CD4-positive, alpha-beta T cell (primary cell): Measurements from ENCODE around the gene SVIL. TPM values are rescaled to one million over a fixed set of nuclear protein-coding genes. Genes with fewer than 3 reads are reported as not detected.
A peak's percentile ranks its signal among the peaks of the same experiment; 100 is the strongest.

Experiments used
- ATAC-seq: fragments of 200-7000 bp; cut with Tn5 transposase; one replicate; pipeline ENCODE4 v1.10.0; 2022; ENCODE audit warnings: mild to moderate bottlenecking; ENCODE audit not compliant: poor library complexity
- CTCF ChIA-PET: fragments of 350-600 bp; sonication (Branson Sonifier 250); formaldehyde crosslinking; loops from one replicate; lab custom pipeline; 2021; ENCODE audit warnings: antibody characterized with exemption, inconsistent platforms; lab: Charles Lee
- POLR2A ChIA-PET: fragments of 350-600 bp; sonication (Branson Sonifier 250); formaldehyde crosslinking; loops from one replicate; lab custom pipeline; 2021; ENCODE audit warnings: antibody characterized with exemption, inconsistent platforms; lab: Charles Lee
- DNase-seq, 14 experiments: peaks; one replicate each; pipeline ENCODE4 v3.0.0-alpha.2; 2013 to 2020; ENCODE audit warnings: mixed read lengths in 2 of 14
- H3K27ac ChIP-seq, 2 donors: one replicate each; pipeline versions ENCODE4 v1.5.1 to v1.7.0; 2013; ENCODE audit warnings: low read length in 2 of 2, low read depth in 1 of 2, mild to moderate bottlenecking in 1 of 2
- H3K27me3 ChIP-seq, 2 experiments: 1 replicate in 1 of 2; 2 replicates in 1 of 2; pipeline versions ENCODE4 v1.6.1 to v1.7.0; 2013; ENCODE audit warnings: low read length in 2 of 2, control low read depth in 1 of 2, mild to moderate bottlenecking in 1 of 2, moderate library complexity in 1 of 2; ENCODE audit not compliant: insufficient read depth in 2 of 2, control insufficient read depth in 1 of 2
- H3K36me3 ChIP-seq: one replicate; pipeline ENCODE4 v1.6.1; 2013; ENCODE audit warnings: low read length, control low read depth; ENCODE audit not compliant: insufficient read depth
- H3K4me1 ChIP-seq: one replicate; pipeline ENCODE4 v1.6.1; 2013; ENCODE audit warnings: low read length, control low read depth; ENCODE audit not compliant: insufficient read depth
- H3K4me3 ChIP-seq: one replicate; pipeline ENCODE4 v1.5.1; 2013; ENCODE audit warnings: mild to moderate bottlenecking, low read length, moderate library complexity
- H3K9me3 ChIP-seq, 2 experiments: 1 replicate in 1 of 2; 2 replicates in 1 of 2; pipeline versions ENCODE4 v1.6.1 to v1.7.0; 2013; ENCODE audit warnings: low read length in 2 of 2, mild to moderate bottlenecking in 2 of 2, control low read depth in 1 of 2, moderate library complexity in 1 of 2; ENCODE audit not compliant: control insufficient read depth in 1 of 2, insufficient read depth in 1 of 2
- H3K27ac Mint-ChIP-seq: one replicate; pipeline ENCODE4 v1.8.0; 2020; ENCODE audit warnings: mixed read lengths
- H3K27me3 Mint-ChIP-seq: one replicate; pipeline ENCODE4 v1.8.0; 2021; ENCODE audit warnings: mixed read lengths
- H3K36me3 Mint-ChIP-seq: one replicate; pipeline ENCODE4 v1.8.0; 2021; ENCODE audit warnings: low read depth, mixed read lengths
- H3K4me1 Mint-ChIP-seq: one replicate; pipeline ENCODE4 v1.8.0; 2021; ENCODE audit warnings: low read depth, mixed read lengths
- H3K4me3 Mint-ChIP-seq: one replicate; pipeline ENCODE4 v1.8.0; 2020; ENCODE audit warnings: mild to moderate bottlenecking, mixed read lengths
- H3K9me3 Mint-ChIP-seq: one replicate; pipeline ENCODE4 v1.8.0; 2020; ENCODE audit warnings: mixed read lengths
- CTCF ChIP-seq: fragments of 200-600 bp; IDR thresholded peaks from one replicate; pipeline ENCODE4 v1.8.0; 2022; ENCODE audit warnings: antibody characterized with exemption, mild to moderate bottlenecking
- intact Hi-C, 2 experiments: fragments of 100-400 bp; cut with DNase I in 1 of 2; cut with micrococcal nuclease in 1 of 2; formaldehyde crosslinking; loops; one replicate each; pipeline versions ENCODE4 v1.15.1 to v1.9.0; 2023 to 2025; cut with DNase I, micrococcal nuclease
- total RNA-seq, 174 experiments: library from RNA in 2 of 174; stranded (reverse) in 2 of 174; gene quantifications; one replicate each; pipeline ENCODE4 v1.2.3 and lab custom pipeline; 2021 to 2026

Gene SVIL
- total RNA-seq, 2 experiments from 2014 or later = 38.5 to 40.3 TPM

GRCh38 chr10:29663718-29664117 lies 28.9 kb upstream of the SVIL start:
- Histone ChIP-seq H3K4me3 (no peak overlapping the region), H3K27ac (no peak overlapping the region), H3K36me3 (no peaks in the 10 kb centered on the region), H3K9me3 (no peaks in the 10 kb centered on the region), H3K4me1 (peaks cover 15% of the 10 kb centered on the region), H3K27me3 (no peaks in the 10 kb centered on the region)
- Mint-ChIP-seq H3K4me3 (no peak overlapping the region), H3K36me3 (peaks cover 13% of the 10 kb centered on the region), H3K27me3 (no peaks in the 10 kb centered on the region), H3K4me1 (peaks cover 31% of the 10 kb centered on the region), H3K9me3 (no peaks in the 10 kb centered on the region), H3K27ac (no peak overlapping the region)
- ChIA-PET CTCF (no interaction called here), POLR2A (no interaction called here)
- DNase-seq = no peak
- intact Hi-C loops = no loop called here
- no peak for TF ChIP-seq CTCF
- ATAC-seq = no peak

GRCh38 chr10:29658984-29659965 lies 24.5 kb upstream of the SVIL start:
- intact Hi-C loops = loop anchor here (1.0 to 5.0 kb wide), 5 partner anchors 22 to 78 kb away; no protein-coding TSS in a partner anchor

More at GRCh38 chr10:29658984-29659965, 24.5 kb upstream of the SVIL start:
- peaks cover 29% of the 10 kb centered on the region for H3K4me1 ChIP-seq
- POLR2A ChIA-PET = interaction anchor here (1.2 to 2.2 kb wide), 3 partner anchors 13 to 30 kb away, joined by 3 to 7 read pairs (median 4); no protein-coding TSS in a partner anchor
- ATAC-seq (peak; percentile 94), DNase-seq (peak; percentile 26 to 95 (median 46))
- H3K4me3 Mint-ChIP-seq = peak overlapping the region; percentile 70
- peak overlapping the region; percentile 55 to 56 for H3K27ac ChIP-seq
- H3K9me3 ChIP-seq = no peaks in the 10 kb centered on the region
- peak overlapping the region; percentile 1 for H3K4me3 ChIP-seq
- peak overlapping the region; percentile 89 for H3K27ac Mint-ChIP-seq
- H3K4me1 Mint-ChIP-seq = peaks cover 44% of the 10 kb centered on the region
- TF ChIP-seq CTCF = peak; percentile 48
- peaks cover 46% of the 10 kb centered on the region for H3K36me3 Mint-ChIP-seq
- H3K27me3 ChIP-seq = no peaks in the 10 kb centered on the region
- H3K36me3 ChIP-seq = peaks cover 13% of the 10 kb centered on the region
- CTCF ChIA-PET = interaction anchor here (0.7 to 2.8 kb wide), 6 partner anchors 23 to 77 kb away, joined by 3 to 8 read pairs (median 6); partner anchors contain the start of gene SVIL
- no peaks in the 10 kb centered on the region for H3K9me3 Mint-ChIP-seq
- no peaks in the 10 kb centered on the region for H3K27me3 Mint-ChIP-seq
